Tibial nerve (tissue), 4 donors: Measurements from ENCODE around the gene LEFTY1. TPM values are rescaled to one million over a fixed set of nuclear protein-coding genes. Genes with fewer than 3 reads are reported as not detected.

Experiments used
- DNase-seq, 2 donors: peaks; one replicate each; pipeline ENCODE4 v3.0.0-alpha.2; 2019; ENCODE audit warnings: low spot score in 2 of 2
- H3K27ac ChIP-seq, 4 donors: fragments of 200-600 bp; sonication (generic) in 3 of 4; one replicate each; pipeline ENCODE4 v1.5.1; 2017 to 2019; ENCODE audit warnings: mild to moderate bottlenecking in 1 of 4
- H3K27me3 ChIP-seq, 2 donors: fragments of 200-600 bp; sonication (generic) in 1 of 2; one replicate each; pipeline versions ENCODE4 v1.5.1 to v1.6.0; 2017 to 2019
- H3K36me3 ChIP-seq, 3 donors: fragments of 200-600 bp; sonication (generic); one replicate each; pipeline ENCODE4 v1.5.1; 2018 to 2019
- H3K4me1 ChIP-seq, 4 donors: fragments of 200-600 bp; sonication (generic) in 3 of 4; one replicate each; pipeline ENCODE4 v1.5.1; 2017 to 2019
- H3K4me3 ChIP-seq, 4 donors: fragments of 200-600 bp; sonication (generic) in 3 of 4; one replicate each; pipeline ENCODE4 v1.5.1; 2017 to 2019; ENCODE audit warnings: mild to moderate bottlenecking in 1 of 4, moderate library complexity in 1 of 4
- H3K9me3 ChIP-seq, 4 donors: fragments of 200-600 bp; sonication (generic) in 3 of 4; one replicate each; pipeline ENCODE4 v1.5.1; 2017 to 2019
- CTCF ChIP-seq, 5 experiments: fragments of 200-600 bp in 3 of 5; fragments of 450-650 bp in 2 of 5; sonication (generic) in 3 of 5; IDR thresholded peaks; one replicate each; pipeline ENCODE4 v1.5.1; 2016 to 2019; ENCODE audit warnings: antibody characterized with exemption in 5 of 5, mild to moderate bottlenecking in 3 of 5, moderate library complexity in 2 of 5
- EP300 ChIP-seq, 2 donors: sonication (generic); formaldehyde crosslinking; IDR thresholded peaks; one replicate each; pipeline ENCODE4 v1.6.1; 2017; ENCODE audit warnings: antibody characterized with exemption in 2 of 2, mild to moderate bottlenecking in 1 of 2
- POLR2A ChIP-seq, 2 donors: fragments of 450-650 bp; IDR thresholded peaks; one replicate each; pipeline ENCODE4 v1.6.1; 2017; ENCODE audit warnings: antibody characterized with exemption in 2 of 2, mild to moderate bottlenecking in 2 of 2, moderate library complexity in 2 of 2
- WGBS, 2 donors: methylation state at CpG; one replicate each; pipeline ENCODE4 v1.1.5; 2018; 5-methylcytosine and 5-hydroxymethylcytosine counted together
- total RNA-seq, 4 donors: library from RNA; depleted of rRNA; stranded (reverse); fragments of >200 nt; gene quantifications; one replicate each; pipeline ENCODE4 v1.1.0, GENCODE V29; 2016

Gene LEFTY1
- total RNA-seq, 4 donors from 2014 or later, result 0.20 TPM; not detected in 3

DNA sequence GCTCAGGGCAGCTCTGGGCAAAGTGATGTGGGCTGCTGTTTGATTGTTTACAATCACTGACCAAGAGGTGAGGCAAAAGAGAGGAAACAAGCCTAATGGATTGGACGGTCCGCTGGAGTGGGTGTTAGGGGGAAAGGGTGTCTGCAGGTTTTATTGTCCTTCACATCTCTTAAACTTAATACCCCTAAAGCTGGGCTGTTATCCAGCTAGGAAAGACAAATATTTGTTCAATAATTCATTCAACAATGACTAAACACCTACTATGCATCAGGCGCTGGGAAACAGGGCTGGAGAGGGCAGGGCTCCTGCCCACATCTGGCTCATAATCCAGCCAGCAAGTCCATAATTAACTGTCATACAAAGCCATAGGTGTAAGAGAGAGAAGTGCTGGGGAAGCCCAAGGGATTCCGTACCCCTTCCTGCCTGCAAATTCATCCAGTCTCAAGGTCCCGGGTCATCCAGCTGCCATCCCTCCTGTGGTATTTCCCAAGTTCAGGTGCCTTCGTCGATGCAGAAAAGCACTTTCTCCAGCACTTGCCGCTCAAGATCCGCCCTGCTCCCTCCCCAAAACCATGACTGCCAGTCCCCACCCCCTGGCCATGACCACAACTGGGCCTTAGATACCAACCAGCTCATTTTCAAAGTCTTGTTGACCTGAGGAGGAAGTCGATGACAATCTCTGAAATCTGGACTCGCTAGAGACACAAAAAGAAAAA is 17.4 kb downstream of the LEFTY1 start:
- 71 to 80% methylated on average over 11 of the region's 11 CpGs for WGBS, 2 donors
- no peak overlapping the region for H3K4me3 ChIP-seq
- DNase-seq, result no peak
- H3K36me3 ChIP-seq, result peaks cover 0 to 97% (median 26%) of the 10 kb centered on the region in 3 donors
- no peaks in the 10 kb centered on the region for H3K27me3 ChIP-seq
- no peak for TF ChIP-seq POLR2A (IDR thresholded peaks at IDR 0.05)
- no peak for TF ChIP-seq EP300 (IDR thresholded peaks at IDR 0.05)
- TF ChIP-seq CTCF (IDR thresholded peaks at IDR 0.05), result no peak
- no peaks in the 10 kb centered on the region for H3K9me3 ChIP-seq
- peaks cover 0 to 3% (median under 1%) of the 10 kb centered on the region in 4 donors for H3K4me1 ChIP-seq
- no peak overlapping the region for H3K27ac ChIP-seq

DNA sequence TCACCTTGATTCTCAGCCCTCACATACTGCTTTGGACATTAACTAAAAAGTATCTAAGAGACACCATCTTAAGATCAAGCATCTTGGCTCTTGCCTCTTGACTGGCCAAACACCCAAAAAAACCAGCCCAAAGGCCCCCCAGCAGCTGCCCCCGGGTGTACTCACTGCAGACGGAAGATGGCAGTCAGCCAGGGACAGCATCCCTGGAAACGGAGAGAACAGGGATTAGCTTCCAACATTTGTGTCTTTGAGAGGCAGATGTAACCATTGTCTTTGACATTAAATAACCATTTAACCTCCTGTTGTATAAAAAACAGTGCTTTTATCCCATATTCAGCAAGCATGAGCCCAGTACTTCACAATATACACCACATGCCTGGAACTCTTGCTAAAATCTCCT is 18.0 kb downstream of the LEFTY1 start:
- H3K36me3 ChIP-seq, result peaks cover 0 to 98% (median 32%) of the 10 kb centered on the region in 3 donors
- 58 to 61% methylated on average over 3 of the region's 3 CpGs for WGBS, 2 donors
- no peak for DNase-seq
- H3K4me3 ChIP-seq, result no peak overlapping the region
- H3K27me3 ChIP-seq, result no peaks in the 10 kb centered on the region
- H3K27ac ChIP-seq, result no peak overlapping the region
- peaks cover 0 to 5% (median 0%) of the 10 kb centered on the region in 4 donors for H3K4me1 ChIP-seq
- TF ChIP-seq EP300 (IDR thresholded peaks at IDR 0.05), result no peak
- no peak for TF ChIP-seq CTCF (IDR thresholded peaks at IDR 0.05)
- no peaks in the 10 kb centered on the region for H3K9me3 ChIP-seq

DNA sequence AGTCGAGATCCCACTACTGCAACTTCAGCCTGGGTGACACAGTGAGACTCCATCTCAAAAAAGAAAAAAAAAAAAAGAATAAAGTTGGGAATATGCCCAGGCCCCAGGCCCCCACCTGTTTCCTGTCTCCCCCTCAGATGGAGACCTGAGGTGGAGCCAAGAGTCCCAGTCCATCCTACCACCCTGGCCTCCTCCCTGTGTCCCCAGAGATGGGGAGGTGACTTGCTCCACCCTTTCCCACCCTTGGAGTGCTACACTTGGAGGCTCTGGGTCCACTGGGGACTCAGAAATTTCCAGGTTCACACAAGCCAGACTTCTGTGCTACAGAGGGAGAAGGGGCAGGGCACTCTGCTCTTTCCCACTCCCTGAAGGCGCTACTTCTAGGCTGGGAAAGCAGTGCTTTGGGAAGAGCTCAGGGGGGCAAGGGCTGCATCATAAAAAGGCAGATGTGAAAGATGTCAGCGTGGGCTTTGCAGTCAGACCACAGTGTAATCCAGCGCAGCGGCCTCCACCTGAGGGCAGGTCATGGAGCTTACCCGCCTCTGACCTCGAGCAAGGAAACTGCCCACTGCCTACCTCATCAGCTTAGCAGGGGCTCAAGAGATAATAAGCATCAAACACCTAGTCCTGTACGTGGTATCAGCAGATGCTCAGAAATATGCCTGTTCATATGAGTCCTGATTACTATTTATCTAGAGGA is 20.2 kb downstream of the LEFTY1 start:
- Histone ChIP-seq H3K9me3 (no peaks in the 10 kb centered on the region), H3K36me3 (peaks cover 0 to 99% (median 37%) of the 10 kb centered on the region in 3 donors), H3K4me1 (peaks cover 0 to 5% (median 1%) of the 10 kb centered on the region in 4 donors), H3K27ac (no peak overlapping the region), H3K4me3 (no peak overlapping the region), H3K27me3 (no peaks in the 10 kb centered on the region)
- no peak for TF ChIP-seq CTCF (IDR thresholded peaks at IDR 0.05)
- TF ChIP-seq POLR2A (IDR thresholded peaks at IDR 0.05), result no peak
- TF ChIP-seq EP300 (IDR thresholded peaks at IDR 0.05), result no peak
- WGBS, 2 donors, result 81 to 83% methylated on average over 8 of the region's 8 CpGs
- no peak for DNase-seq

- H3K4me1 ChIP-seq, result peaks cover 0 to 5% (median 1%) of the 10 kb centered on the region in 4 donors
- no peak for DNase-seq
- no peak overlapping the region for H3K4me3 ChIP-seq
- TF ChIP-seq POLR2A (IDR thresholded peaks at IDR 0.05) (no peak), EP300 (IDR thresholded peaks at IDR 0.05) (no peak), CTCF (IDR thresholded peaks at IDR 0.05) (no peak)
- no peak overlapping the region for H3K27ac ChIP-seq
- no peaks in the 10 kb centered on the region for H3K27me3 ChIP-seq
- peaks cover 0 to 100% (median 35%) of the 10 kb centered on the region in 3 donors for H3K36me3 ChIP-seq
- no peaks in the 10 kb centered on the region for H3K9me3 ChIP-seq
- WGBS, 2 donors, result 52 to 60% methylated on average over 6 of the region's 6 CpGs
These were observed 22.0 kb downstream of the LEFTY1 start for GRCh38 chr1:225866981-225867380.
